ENCODE results near the gene ADAM10.

- TF ChIP-seq CTCF (IDR thresholded peaks at IDR 0.05): no peak
- TF ChIP-seq POLR2A (IDR thresholded peaks at IDR 0.05): no peak
- no peak for TF ChIP-seq EP300 (IDR thresholded peaks at IDR 0.05)
- no peak for TF ChIP-seq POLR2AphosphoS5 (IDR thresholded peaks at IDR 0.05)
Observed at GRCh38 chr15:58686286-58686685, 63.2 kb downstream of the ADAM10 start.

All from stomach (tissue), 4 donors.